ENCODE results near the gene NOCT. TPM values are rescaled to one million over a fixed set of nuclear protein-coding genes. Genes with fewer than 3 reads are reported as not detected.
A peak's percentile ranks its signal among the peaks of the same experiment; 100 is the strongest.

Gene NOCT
- total and polyA plus RNA-seq, 2 experiments from 2014 or later: 9.9 to 20.8 TPM

DNA sequence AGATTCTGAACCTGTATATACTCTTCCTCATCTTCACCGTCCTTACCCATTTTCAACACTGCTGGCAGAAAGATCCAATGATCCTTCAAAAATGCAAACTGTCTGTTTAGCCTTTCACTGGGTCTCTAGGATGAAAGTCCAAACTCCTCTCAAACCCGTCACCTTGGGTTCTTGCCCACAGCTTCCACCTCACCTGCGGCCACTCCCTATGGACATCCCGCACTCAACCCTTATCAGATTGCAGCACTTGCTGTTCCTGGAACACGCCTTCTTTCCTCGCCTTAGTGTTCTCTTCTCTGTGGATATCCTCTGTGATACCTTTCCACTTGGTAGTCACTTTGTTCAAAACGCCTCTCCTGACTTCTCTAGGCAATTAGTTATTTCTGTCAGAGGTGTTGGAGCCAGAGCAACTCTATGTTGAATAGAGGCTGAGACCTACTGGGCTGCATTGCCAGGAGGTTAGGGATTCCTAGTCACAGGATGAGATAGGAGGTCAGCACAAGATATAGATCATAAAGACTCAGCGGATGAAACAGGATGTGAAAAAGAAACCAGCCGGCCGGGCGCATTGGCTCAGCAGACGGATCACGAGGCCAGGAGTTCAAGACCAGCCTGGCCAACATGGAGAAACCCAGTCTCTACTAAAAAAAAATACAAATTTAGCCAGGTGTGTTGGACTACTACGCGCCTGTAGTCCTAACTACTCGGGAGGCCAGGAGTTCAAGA is 4.2 kb upstream of the NOCT start:
- Histone ChIP-seq H2AFZ (no peak overlapping the region), H3K36me3 (replicated peaks; ENCODE audit: insufficient read depth, low read depth) (no peaks in the 10 kb centered on the region), H3K27me3 (no peaks in the 10 kb centered on the region), H3K9me3 (ENCODE audit: low read depth) (no peaks in the 10 kb centered on the region), H4K20me1 (ENCODE audit: insufficient read depth, poor library complexity, severe bottlenecking) (no peaks in the 10 kb centered on the region), H3K4me1 (ENCODE audit: insufficient read depth) (peaks cover 9% of the 10 kb centered on the region), H3K27ac (peak overlapping the region; percentile 67), H3K4me3 (no peak overlapping the region), H3K4me2 (no peak overlapping the region), H3K79me2 (peaks cover 3% of the 10 kb centered on the region), H3K9me2 (replicated peaks; ENCODE audit: insufficient read depth) (no peaks in the 10 kb centered on the region)
- 81% methylated on average over 16 of the region's 16 CpGs for WGBS (ENCODE audit: low lambda C conversion rate, missing lambda C conversion rate)
- peak; percentile 46 for DNase-seq (ENCODE audit: low spot score)
- TF ChIP-seq EZH2phosphoT487 (IDR thresholded peaks at IDR 0.05; ENCODE audit: low read depth, severe bottlenecking, unreplicated experiment) (no peak), CTCF (IDR thresholded peaks at IDR 0.05; ENCODE audit: poor library complexity) (no peak), EZH2 (IDR thresholded peaks at IDR 0.05; ENCODE audit: borderline replicate concordance) (no peak)

DNA sequence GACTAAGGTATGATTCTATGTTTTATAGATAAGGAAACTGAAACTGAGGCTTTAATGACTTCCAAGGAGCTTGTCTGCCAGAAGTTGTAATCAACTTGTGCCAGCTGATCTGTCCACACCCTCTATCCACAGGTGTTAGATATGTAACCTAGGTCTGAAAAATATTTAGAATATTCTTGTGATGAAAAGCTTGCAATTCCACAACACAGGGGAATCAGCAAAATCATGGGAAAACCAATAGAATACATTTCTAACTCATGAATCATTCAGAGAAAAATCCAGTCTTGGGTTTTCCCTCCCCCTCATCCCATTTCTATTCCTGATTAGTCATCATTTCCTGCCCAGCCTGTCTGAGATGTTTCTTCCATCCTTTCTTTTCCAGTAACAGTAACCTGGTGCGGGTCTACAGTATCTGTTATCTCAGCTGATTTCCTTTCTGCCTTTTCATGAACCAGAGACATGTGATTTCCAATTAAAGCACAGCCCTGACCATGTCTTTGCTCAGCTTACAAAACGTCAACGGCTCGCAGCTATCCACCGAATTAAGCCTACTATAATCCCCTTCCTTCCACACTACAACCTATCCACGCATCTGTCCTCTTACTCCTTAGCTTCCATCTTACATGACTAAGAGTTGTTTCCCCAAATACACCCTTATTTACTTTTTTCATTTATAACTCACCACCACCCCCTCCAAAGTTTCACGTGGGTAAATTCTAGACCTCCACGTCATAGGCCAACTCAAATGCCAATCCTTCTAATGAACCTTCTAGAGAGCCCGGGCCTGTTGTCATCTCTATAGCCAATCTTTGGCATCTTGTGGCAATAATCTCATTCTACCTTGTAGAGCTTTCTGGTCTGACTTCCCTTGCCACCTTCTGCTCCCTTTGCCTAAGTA is 961 bp upstream of the NOCT start:
- H3K79me2 ChIP-seq: peaks cover 33% of the 10 kb centered on the region
- H4K20me1 ChIP-seq (ENCODE audit: insufficient read depth, poor library complexity, severe bottlenecking): no peaks in the 10 kb centered on the region
- no peaks in the 10 kb centered on the region for H3K9me3 ChIP-seq (ENCODE audit: low read depth)
- 25% methylated on average over 9 of the region's 9 CpGs for WGBS (ENCODE audit: low lambda C conversion rate, missing lambda C conversion rate)
- peak overlapping the region; percentile 76 for H3K4me2 ChIP-seq
- H3K9me2 ChIP-seq (replicated peaks; ENCODE audit: insufficient read depth): no peaks in the 10 kb centered on the region
- TF ChIP-seq EZH2phosphoT487 (IDR thresholded peaks at IDR 0.05; ENCODE audit: low read depth, severe bottlenecking, unreplicated experiment) (no peak), EZH2 (IDR thresholded peaks at IDR 0.05; ENCODE audit: borderline replicate concordance) (no peak), CTCF (IDR thresholded peaks at IDR 0.05; ENCODE audit: poor library complexity) (no peak)
- no peaks in the 10 kb centered on the region for H3K27me3 ChIP-seq
- H2AFZ ChIP-seq: peak overlapping the region; percentile 26
- H3K36me3 ChIP-seq (replicated peaks; ENCODE audit: insufficient read depth, low read depth): no peaks in the 10 kb centered on the region
- H3K27ac ChIP-seq: peak overlapping the region; percentile 90
- H3K4me3 ChIP-seq: peak overlapping the region; percentile 4
- peaks cover 27% of the 10 kb centered on the region for H3K4me1 ChIP-seq (ENCODE audit: insufficient read depth)
- DNase-seq (ENCODE audit: low spot score): peak; percentile 81

DNA sequence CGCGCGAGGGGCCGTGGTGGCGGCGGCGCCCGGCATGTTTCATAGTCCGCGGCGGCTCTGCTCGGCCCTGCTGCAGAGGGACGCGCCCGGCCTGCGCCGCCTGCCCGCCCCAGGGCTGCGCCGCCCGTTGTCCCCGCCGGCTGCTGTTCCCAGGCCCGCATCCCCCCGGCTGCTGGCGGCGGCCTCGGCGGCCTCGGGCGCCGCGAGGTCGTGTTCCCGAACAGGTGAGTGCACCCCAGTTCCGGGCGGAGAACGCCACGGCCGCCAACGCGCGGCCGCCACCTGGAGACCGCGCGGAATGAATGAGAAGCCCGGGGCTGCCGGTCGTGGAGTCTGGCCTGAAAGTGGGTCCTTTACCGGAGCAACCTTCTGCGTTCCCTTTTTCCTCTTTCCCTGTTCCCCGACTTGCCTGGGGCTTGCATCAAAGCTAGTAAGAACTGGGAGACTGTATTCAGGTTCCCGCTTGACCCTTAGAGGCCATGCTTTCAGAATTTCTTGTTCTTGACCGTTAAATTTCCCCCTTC is 429 bp downstream of the NOCT start:
- no peak for TF ChIP-seq EZH2phosphoT487 (IDR thresholded peaks at IDR 0.05; ENCODE audit: low read depth, severe bottlenecking, unreplicated experiment)
- no peak for TF ChIP-seq CTCF (IDR thresholded peaks at IDR 0.05; ENCODE audit: poor library complexity)
- TF ChIP-seq EZH2 (IDR thresholded peaks at IDR 0.05; ENCODE audit: borderline replicate concordance): no peak
- Histone ChIP-seq H2AFZ (peak overlapping the region; percentile 75), H3K27me3 (no peaks in the 10 kb centered on the region), H3K4me1 (ENCODE audit: insufficient read depth) (peaks cover 37% of the 10 kb centered on the region), H4K20me1 (ENCODE audit: insufficient read depth, poor library complexity, severe bottlenecking) (peaks cover 7% of the 10 kb centered on the region), H3K36me3 (replicated peaks; ENCODE audit: insufficient read depth, low read depth) (no peaks in the 10 kb centered on the region), H3K9me3 (ENCODE audit: low read depth) (no peaks in the 10 kb centered on the region), H3K4me2 (peak overlapping the region; percentile 76), H3K9me2 (replicated peaks; ENCODE audit: insufficient read depth) (no peaks in the 10 kb centered on the region), H3K79me2 (peaks cover 45% of the 10 kb centered on the region), H3K27ac (peak overlapping the region; percentile 90), H3K4me3 (peak overlapping the region; percentile 90)
- under 1% methylated on average over 46 of the region's 55 CpGs for WGBS (ENCODE audit: low lambda C conversion rate, missing lambda C conversion rate)
- DNase-seq (ENCODE audit: low spot score): peak; percentile 67

Measured in hepatocyte (in vitro differentiated cells).